Measurements from ENCODE around the gene EDIL3. TPM values are rescaled to one million over a fixed set of nuclear protein-coding genes. Genes with fewer than 3 reads are reported as not detected.

EDIL3 gene
- total and polyA plus RNA-seq, 2 of the 8 experiments (the other 6 are each of a cell fraction or from before 2014, with no cell fraction given), result 14.7 to 47.2 TPM

- Histone ChIP-seq H3K9ac (replicated peaks in 1 of 4; ENCODE audit: extremely low read depth in 1 of 4, low read depth in 3 of 4, low read length in 3 of 4) (no peak overlapping the region), H3K27me3 (replicated peaks in 1 of 4; ENCODE audit: control insufficient read depth in 3 of 4, extremely low read depth in 1 of 4, insufficient read depth in 3 of 4, low read length in 3 of 4) (no peaks in the 10 kb centered on the region), H3K4ac (replicated peaks; ENCODE audit: insufficient read length, low read depth, low read length) (no peak overlapping the region), H2BK5ac (ENCODE audit: low read depth, low read length) (no peak overlapping the region), H3K23me2 (ENCODE audit: low read depth, low read length) (no peaks in the 10 kb centered on the region), H3K56ac (replicated peaks; ENCODE audit: insufficient read length, low read depth, low read length) (no peak overlapping the region), H2BK12ac (ENCODE audit: low read depth, low read length) (no peak overlapping the region), H4K5ac (ENCODE audit: insufficient read length, low read depth, low read length) (no peak overlapping the region), H3K23ac (ENCODE audit: insufficient read length) (no peak overlapping the region), H2BK120ac (replicated peaks; ENCODE audit: low read depth, low read length) (no peak overlapping the region), H2AFZ (ENCODE audit: low read length) (no peak overlapping the region), H3K14ac (ENCODE audit: insufficient read length) (no peak overlapping the region), H2BK15ac (ENCODE audit: low read length) (no peak overlapping the region), H4K91ac (replicated peaks; ENCODE audit: insufficient read length, low read length) (no peak overlapping the region), H3K4me2 (ENCODE audit: insufficient read depth in 1 of 2, low read depth in 2 of 2, low read length in 2 of 2) (no peak overlapping the region), H3K79me2 (ENCODE audit: control insufficient read depth in 1 of 2, insufficient read depth in 2 of 2, low read length in 2 of 2) (no peaks in the 10 kb centered on the region), H4K8ac (ENCODE audit: extremely low read depth, insufficient read depth, low read length) (no peak overlapping the region), H3K36me3 (ENCODE audit: control insufficient read depth in 2 of 4, insufficient read depth in 4 of 4, low read length in 3 of 4) (peaks cover 0 to 7% (median 2%) of the 10 kb centered on the region in 4 experiments; a peak in 2 of 8 replicates), H3K4me1 (replicated peaks in 1 of 4; ENCODE audit: control insufficient read depth in 3 of 4, insufficient read depth in 4 of 4, low read length in 3 of 4) (no peaks in the 10 kb centered on the region), H3K4me3 (ENCODE audit: extremely low read depth in 1 of 4, insufficient read depth in 2 of 4, low read depth in 3 of 4, low read length in 4 of 4) (no peak overlapping the region), H3K18ac (ENCODE audit: extremely low read depth, low read length) (no peak overlapping the region), H3K9me3 (ENCODE audit: insufficient read depth in 2 of 2, low read depth in 1 of 2, low read length in 1 of 2) (no peaks in the 10 kb centered on the region), H4K20me1 (replicated peaks in 1 of 2; ENCODE audit: control insufficient read depth in 1 of 2, insufficient read depth in 2 of 2, low read length in 2 of 2) (no peaks in the 10 kb centered on the region), H3K79me1 (ENCODE audit: low read depth, low read length) (no peaks in the 10 kb centered on the region), H3K27ac (ENCODE audit: low read depth, low read length) (no peak overlapping the region), H2AK5ac (ENCODE audit: low read depth, low read length) (no peak overlapping the region), H2BK20ac (ENCODE audit: low read length) (no peak overlapping the region)
- FAIRE-seq, result no peak
- 90% methylated on average over 2 of the region's 2 CpGs; no CpG with 5 or more reads in 1 of the 2 experiments for WGBS, 2 experiments (ENCODE audit: extremely low coverage in 1 of 2, insufficient coverage in 1 of 2, insufficient read length in 1 of 2, insufficient replicate concordance in 2 of 2, low coverage in 1 of 2, low lambda C conversion rate in 2 of 2, missing lambda C conversion rate in 1 of 2)
- ChIA-PET CTCF (ENCODE audit: partially characterized antibody) (no interaction called here), POLR2A (ENCODE audit: partially characterized antibody) (no interaction called here)
- DNase-seq (ENCODE audit: low read depth in 1 of 2, low spot score in 2 of 2), result no peak
- TF ChIP-seq RBBP5 (IDR thresholded peaks at IDR 0.05; ENCODE audit: borderline replicate concordance, low read depth, low read length) (no peak), EZH2 (IDR thresholded peaks at IDR 0.05; ENCODE audit: low read depth, low read length, severe bottlenecking) (no peak), YY1 (IDR thresholded peaks at IDR 0.05; ENCODE audit: low read depth, low read length) (no peak), ZNF274 (IDR thresholded peaks at IDR 0.05; ENCODE audit: borderline replicate concordance, extremely low read depth, low read length) (no peak)
- TF ChIP-seq, protein P1, sequence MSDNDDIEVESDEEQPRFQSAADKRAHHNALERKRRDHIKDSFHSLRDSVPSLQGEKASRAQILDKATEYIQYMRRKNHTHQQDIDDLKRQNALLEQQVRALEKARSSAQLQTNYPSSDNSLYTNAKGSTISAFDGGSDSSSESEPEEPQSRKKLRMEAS (IDR thresholded peaks at IDR 0.05), result no peak
- TF ChIP-seq, protein P2, sequence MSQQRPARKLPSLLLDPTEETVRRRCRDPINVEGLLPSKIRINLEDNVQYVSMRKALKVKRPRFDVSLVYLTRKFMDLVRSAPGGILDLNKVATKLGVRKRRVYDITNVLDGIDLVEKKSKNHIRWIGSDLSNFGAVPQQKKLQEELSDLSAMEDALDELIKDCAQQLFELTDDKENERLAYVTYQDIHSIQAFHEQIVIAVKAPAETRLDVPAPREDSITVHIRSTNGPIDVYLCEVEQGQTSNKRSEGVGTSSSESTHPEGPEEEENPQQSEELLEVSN (IDR thresholded peaks at IDR 0.05), result no peak
Observed at GRCh38 chr5:84059672-84060071, 325.0 kb downstream of the EDIL3 start.

Data from H1 (cell line).